K562 (cell line): Measurements from ENCODE around the gene FGF2. TPM values are rescaled to one million over a fixed set of nuclear protein-coding genes. Genes with fewer than 3 reads are reported as not detected.

Experiments
- ARID4B ChIP-seq: sonication (generic); formaldehyde crosslinking; IDR thresholded peaks from 2 replicates; pipeline ENCODE4 v1.8.0; 2022; ENCODE audit warnings: mild to moderate bottlenecking, missing genetic modification reagents
- BRD4 ChIP-seq: fragments of 200-600 bp; sonication (generic); IDR thresholded peaks from 2 replicates; pipeline ENCODE4 v1.6.1; 2017; ENCODE audit warnings: inconsistent platforms
- CBFB ChIP-seq: sonication (generic); formaldehyde crosslinking; IDR thresholded peaks from 2 replicates; pipeline ENCODE4 v1.4.0; 2020; ENCODE audit warnings: mild to moderate bottlenecking, missing genetic modification reagents
- CHD4 ChIP-seq: fragments of 200-600 bp; sonication (generic); IDR thresholded peaks from 3 replicates; pipeline ENCODE4 v1.6.1; 2012; ENCODE audit warnings: low read depth, mild to moderate bottlenecking, mixed read lengths, low read length, inconsistent platforms; ENCODE audit not compliant: insufficient read depth, insufficient replicate concordance, poor library complexity, severe bottlenecking
- CTCFL ChIP-seq: IDR thresholded peaks from 2 replicates; pipeline ENCODE4 v1.6.1; 2011; ENCODE audit warnings: borderline replicate concordance, low read depth, mild to moderate bottlenecking, moderate library complexity, low read length; ENCODE audit not compliant: insufficient read depth, poor library complexity, severe bottlenecking
- E2F6 ChIP-seq, 2 experiments: IDR thresholded peaks; 2 replicates each; pipeline ENCODE4 v1.6.1; 2011; ENCODE audit warnings: borderline replicate concordance in 1 of 2, control low read depth in 1 of 2, low read depth in 1 of 2, low read length in 1 of 2, mild to moderate bottlenecking in 1 of 2, mixed read lengths in 1 of 2, moderate library complexity in 1 of 2; ENCODE audit not compliant: insufficient read depth in 1 of 2, insufficient read length in 1 of 2, poor library complexity in 1 of 2, severe bottlenecking in 1 of 2; ENCODE audit errors: extremely low read depth in 1 of 2
- FOXA1 ChIP-seq: fragments of 450-650 bp; IDR thresholded peaks from 2 replicates; pipeline ENCODE4 v1.6.1; 2016; ENCODE audit warnings: mild to moderate bottlenecking, borderline replicate concordance
- FOXP1 ChIP-seq: sonication (generic); formaldehyde crosslinking; IDR thresholded peaks from 2 replicates; pipeline ENCODE4 v1.8.0; 2022; ENCODE audit warnings: mild to moderate bottlenecking, missing genetic modification reagents
- HLTF ChIP-seq: fragments of 450-650 bp; IDR thresholded peaks from 2 replicates; pipeline ENCODE4 v1.6.1; 2016
- KLF10 ChIP-seq: fragments of 250-450 bp; sonication (Bioruptor Pico); IDR thresholded peaks from 2 replicates; pipeline ENCODE4 v1.6.1; 2021; ENCODE audit warnings: matching md5 sums
- MAFG ChIP-seq: fragments of 450-650 bp; conservative IDR thresholded peaks from 2 replicates; pipeline ENCODE4 v1.6.1; 2016; ENCODE audit warnings: missing genetic modification characterization, missing compliant biosample characterization
- NCOA6 ChIP-seq: fragments of 450-650 bp; IDR thresholded peaks from 2 replicates; pipeline ENCODE4 v1.6.1; 2017; ENCODE audit warnings: mild to moderate bottlenecking
- RBFOX2 ChIP-seq: fragments of 200-400 bp; formaldehyde crosslinking; IDR thresholded peaks from 2 replicates; pipeline ENCODE4 v1.6.1; 2017; ENCODE audit warnings: low read depth, mild to moderate bottlenecking, low read length, moderate library complexity
- SAFB ChIP-seq: fragments of 200-400 bp; formaldehyde crosslinking; IDR thresholded peaks from 2 replicates; pipeline ENCODE4 v1.6.1; 2017; ENCODE audit warnings: low read depth, low read length, borderline replicate concordance
- TFAP4 ChIP-seq: sonication (generic); formaldehyde crosslinking; IDR thresholded peaks from 2 replicates; pipeline ENCODE4 v1.8.0; 2022; ENCODE audit warnings: missing genetic modification reagents, mild to moderate bottlenecking, moderate library complexity, borderline replicate concordance
- ZNF184 ChIP-seq: sonication (generic); formaldehyde crosslinking; IDR thresholded peaks from 2 replicates; pipeline ENCODE4 v1.5.0; 2020; ENCODE audit warnings: missing genetic modification reagents
- ZNF639 ChIP-seq, 2 experiments: fragments of 200-800 bp in 1 of 2; sonication (Bioruptor generic) in 1 of 2; sonication (generic) in 1 of 2; formaldehyde crosslinking in 1 of 2; IDR thresholded peaks in 1 of 2; conservative IDR thresholded peaks in 1 of 2; 2 replicates each; pipeline versions ENCODE4 v1.5.0 to v1.6.1; 2016 to 2020; ENCODE audit warnings: missing compliant biosample characterization in 1 of 2, missing genetic modification characterization in 1 of 2, missing genetic modification reagents in 1 of 2
- polyA plus RNA-seq, 8 experiments: library from polyadenylated mRNA; depleted of rRNA in 4 of 8; stranded (reverse) in 5 of 8; unstranded in 3 of 8; fragments of >200 nt; fragmentation: Nextera tagmentation in 2 of 8; fragmentation: Illumina TruSeq in 1 of 8; extraction: Ambion mirVana in 2 of 8; extraction: Trizol in 1 of 8; gene quantifications; 2 replicates each; pipeline versions ENCODE4 v1.2.1 to v1.2.3, GENCODE V29; 2011 to 2014; ENCODE audit warnings: inconsistent platforms in 1 of 8, missing spikeins in 1 of 8
- total RNA-seq, 7 experiments: library from RNA; depleted of rRNA in 6 of 7; stranded (reverse); fragments of >200 nt in 6 of 7; fragmentation: Illumina TruSeq in 2 of 7; extraction: Trizol in 2 of 7; gene quantifications; 2 replicates each; pipeline versions ENCODE4 v1.2.1 to v1.2.3, GENCODE V29; 2011 to 2021; ENCODE audit warnings: low replicate concordance in 1 of 7

The FGF2 gene
- total and polyA plus RNA-seq, 9 of the 15 experiments (the other 6 are each of a cell fraction or from before 2014, with no cell fraction given): 2.5 to 19.4 (median 9.2) TPM

- TF ChIP-seq MAFG (no peak), HLTF (no peak), SAFB (no peak), NCOA6 (peak; percentile 64), CHD4 (no peak), FOXP1 (CRISPR knock-in tag) (peak; percentile 84), RBFOX2 (peak; percentile 87), BRD4 (no peak), CTCFL (peak; percentile 41), TFAP4 (CRISPR knock-in tag) (peak; percentile 57), FOXA1 (no peak), KLF10 (no peak), ARID4B (CRISPR knock-in tag) (peak; percentile 68), ZNF639 (CRISPR knock-in tag; conservative IDR thresholded peaks at IDR 0.05 in 1 of 2, IDR thresholded peaks at IDR 0.05 in 1 of 2) (no peak), ZNF184 (CRISPR knock-in tag) (no peak), E2F6 (IDR thresholded peaks at IDR 0.05; ENCODE audit: borderline replicate concordance in 1 of 2, extremely low read depth in 1 of 2, insufficient read depth in 1 of 2, insufficient read length in 1 of 2, low read depth in 1 of 2, low read length in 1 of 2, poor library complexity in 1 of 2, severe bottlenecking in 1 of 2) (peak; percentile 32 to 75), CBFB (CRISPR knock-in tag) (peak; percentile 90)
Measured at GRCh38 chr4:122827258-122827878, 737 bp downstream of the FGF2 start (continued).
